ENCODE results near the gene TGM6.
A peak's percentile ranks its signal among the peaks of the same experiment; 100 is the strongest.

Gene TGM6

DNA sequence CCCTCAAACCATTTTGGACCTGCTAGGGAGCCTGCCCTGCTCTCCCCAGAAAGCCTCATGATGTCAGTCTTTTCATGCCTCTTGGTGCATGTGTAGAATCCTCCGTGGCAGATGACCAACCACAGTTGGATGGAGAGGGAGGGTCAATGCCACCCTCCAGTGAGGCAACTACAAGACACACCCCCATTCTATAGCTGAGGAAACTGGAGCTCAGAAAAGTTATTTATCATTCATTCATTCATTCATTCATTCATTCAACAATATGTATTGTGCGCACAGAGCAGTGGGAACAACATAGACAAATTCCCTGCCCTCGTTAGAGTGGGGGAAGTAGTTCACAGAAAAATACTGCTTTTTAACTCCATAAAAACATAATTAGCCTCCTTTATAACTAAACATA lies 73.1 kb downstream of the TGM6 start:
- DNase-seq (ENCODE audit: low read depth in 1 of 2, low spot score in 1 of 2), result no peak
- no peak for TF ChIP-seq JUND (IDR thresholded peaks at IDR 0.05; ENCODE audit: low read depth)
- in situ Hi-C loops (cut with HindIII; ENCODE audit: low pct_unique_long_range_greater_than_20kb, low sequenced_read_pairs), result no loop called here

- no peak for DNase-seq (ENCODE audit: low read depth in 1 of 2, low spot score in 1 of 2)
- in situ Hi-C loops (cut with HindIII; ENCODE audit: low pct_unique_long_range_greater_than_20kb, low sequenced_read_pairs), result no loop called here
- no peak for TF ChIP-seq JUND (IDR thresholded peaks at IDR 0.05; ENCODE audit: low read depth)
Measured at GRCh38 chr20:2455771-2456497, 75.2 kb downstream of the TGM6 start.

- no peak for DNase-seq (ENCODE audit: low read depth in 1 of 2, low spot score in 1 of 2)
- in situ Hi-C loops (cut with HindIII; ENCODE audit: low pct_unique_long_range_greater_than_20kb, low sequenced_read_pairs), result no loop called here
Measured at GRCh38 chr20:2458919-2459499, 78.3 kb downstream of the TGM6 start.

GRCh38 chr20:2459981-2460751 lies 79.5 kb downstream of the TGM6 start:
- in situ Hi-C loops (cut with HindIII; ENCODE audit: low pct_unique_long_range_greater_than_20kb, low sequenced_read_pairs), result no loop called here
- TF ChIP-seq JUND (IDR thresholded peaks at IDR 0.05; ENCODE audit: low read depth), result no peak
- no peak for DNase-seq (ENCODE audit: low read depth in 1 of 2, low spot score in 1 of 2)

More at GRCh38 chr20:2458919-2459499, 78.3 kb downstream of the TGM6 start:
- no peak for TF ChIP-seq JUND (IDR thresholded peaks at IDR 0.05; ENCODE audit: low read depth)

DNA sequence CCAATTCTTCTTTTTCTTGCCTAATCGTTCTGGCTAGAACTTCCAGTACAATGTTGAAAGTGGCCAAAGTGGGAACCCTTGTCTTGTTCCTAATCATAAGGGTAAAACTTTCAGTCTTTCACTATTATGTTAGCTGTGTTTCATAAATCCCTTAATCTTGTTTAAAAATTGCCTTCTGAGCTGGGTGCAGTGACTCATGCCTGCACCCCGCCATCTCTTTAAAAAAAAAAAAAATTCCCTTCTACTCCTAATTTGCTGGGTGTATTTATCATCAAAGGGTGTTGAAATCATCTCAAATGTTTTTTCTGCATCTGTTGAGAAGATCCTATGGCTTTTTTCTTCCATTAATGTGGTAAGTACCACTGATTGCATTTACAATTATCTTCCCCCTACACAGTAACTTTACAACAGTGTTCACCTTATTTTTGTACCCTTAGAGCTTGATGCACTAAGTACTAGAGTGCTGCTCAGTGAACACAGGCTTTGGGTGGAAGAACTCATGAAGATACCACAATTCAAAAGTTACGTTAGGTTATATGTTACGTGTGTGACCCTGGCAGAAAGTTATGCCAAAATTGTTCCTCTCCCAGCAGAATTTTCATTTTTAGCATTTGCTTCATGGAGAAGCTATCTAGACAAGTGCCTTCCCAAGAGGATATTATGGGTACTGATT lies 80.2 kb downstream of the TGM6 start:
- TF ChIP-seq JUND (IDR thresholded peaks at IDR 0.05; ENCODE audit: low read depth), result no peak
- in situ Hi-C loops (cut with HindIII; ENCODE audit: low pct_unique_long_range_greater_than_20kb, low sequenced_read_pairs), result no loop called here
- DNase-seq (ENCODE audit: low read depth in 1 of 2, low spot score in 1 of 2), result no peak

DNA sequence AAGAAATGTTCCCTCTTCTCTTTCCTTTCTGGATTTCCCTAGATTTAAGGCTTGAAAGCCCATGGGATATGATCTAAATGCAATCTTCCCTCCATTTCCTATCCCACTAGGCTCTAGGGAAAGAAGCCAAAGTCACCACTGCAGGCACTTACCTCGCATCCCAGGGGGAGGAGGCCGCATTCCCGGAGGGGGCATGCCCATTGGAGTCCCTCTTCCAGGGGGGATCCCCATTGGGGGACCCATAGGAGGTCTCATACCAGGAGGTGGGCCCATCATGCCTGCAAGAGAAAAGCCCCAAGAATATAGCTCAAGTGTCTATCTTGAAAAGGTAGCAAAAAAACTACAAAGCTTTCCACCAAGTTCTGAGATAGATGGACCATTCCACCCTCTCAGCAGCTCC lies 81.8 kb downstream of the TGM6 start:
- in situ Hi-C loops (cut with HindIII; ENCODE audit: low pct_unique_long_range_greater_than_20kb, low sequenced_read_pairs), result no loop called here
- no peak for DNase-seq (ENCODE audit: low read depth in 1 of 2, low spot score in 1 of 2)
- TF ChIP-seq JUND (IDR thresholded peaks at IDR 0.05; ENCODE audit: low read depth), result no peak

- in situ Hi-C loops (cut with HindIII; ENCODE audit: low pct_unique_long_range_greater_than_20kb, low sequenced_read_pairs), result no loop called here
- DNase-seq (ENCODE audit: low read depth in 1 of 2, low spot score in 1 of 2), result peak in 1 of 2 experiments; percentile 55
- TF ChIP-seq JUND (IDR thresholded peaks at IDR 0.05; ENCODE audit: low read depth), result no peak
Measured at GRCh38 chr20:2463616-2464365, 83.1 kb downstream of the TGM6 start.

DNA sequence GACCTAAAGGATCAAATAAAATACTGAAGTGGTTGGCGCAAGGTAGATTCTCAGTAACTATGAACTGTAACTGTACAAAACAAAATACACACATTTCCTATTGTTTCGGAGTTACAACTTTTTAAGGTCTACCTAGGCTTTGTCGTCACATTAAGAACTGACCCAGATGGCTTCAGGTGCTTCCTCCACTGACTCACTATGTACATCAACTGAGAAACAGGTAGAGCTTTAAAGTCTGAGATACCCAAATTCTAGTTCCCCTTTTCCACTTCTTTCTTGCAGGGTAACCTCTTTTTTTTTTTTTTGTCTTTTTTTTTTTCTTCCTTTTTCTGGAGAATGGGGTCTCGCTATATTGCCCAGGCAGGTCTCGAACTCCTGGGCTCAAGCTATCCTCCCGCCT lies 84.4 kb downstream of the TGM6 start:
- no peak for TF ChIP-seq JUND (IDR thresholded peaks at IDR 0.05; ENCODE audit: low read depth)
- in situ Hi-C loops (cut with HindIII; ENCODE audit: low pct_unique_long_range_greater_than_20kb, low sequenced_read_pairs), result no loop called here
- DNase-seq (ENCODE audit: low read depth in 1 of 2, low spot score in 1 of 2), result no peak

DNA sequence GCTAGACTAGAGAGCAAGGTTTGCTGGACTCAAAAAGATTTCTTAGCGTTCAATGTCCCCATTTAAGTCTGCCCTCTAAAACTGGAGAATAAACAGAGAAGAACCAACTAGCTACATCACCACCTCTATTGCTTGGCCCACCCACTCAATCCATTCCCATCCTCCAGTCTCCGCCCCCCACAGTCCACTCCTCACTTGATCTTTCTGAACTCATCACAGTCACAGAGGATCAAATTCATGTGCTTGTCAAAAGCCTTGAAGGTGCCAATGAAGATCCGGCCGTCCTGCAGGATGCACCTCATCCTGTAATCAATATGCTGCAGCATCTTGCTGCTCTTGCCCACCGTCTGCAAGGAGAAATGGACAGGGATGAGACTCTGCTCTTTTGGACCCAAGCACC lies 86.7 kb downstream of the TGM6 start:
- TF ChIP-seq JUND (IDR thresholded peaks at IDR 0.05; ENCODE audit: low read depth), result no peak
- in situ Hi-C loops (cut with HindIII; ENCODE audit: low pct_unique_long_range_greater_than_20kb, low sequenced_read_pairs), result no loop called here
- DNase-seq (ENCODE audit: low read depth in 1 of 2, low spot score in 1 of 2), result no peak

DNA sequence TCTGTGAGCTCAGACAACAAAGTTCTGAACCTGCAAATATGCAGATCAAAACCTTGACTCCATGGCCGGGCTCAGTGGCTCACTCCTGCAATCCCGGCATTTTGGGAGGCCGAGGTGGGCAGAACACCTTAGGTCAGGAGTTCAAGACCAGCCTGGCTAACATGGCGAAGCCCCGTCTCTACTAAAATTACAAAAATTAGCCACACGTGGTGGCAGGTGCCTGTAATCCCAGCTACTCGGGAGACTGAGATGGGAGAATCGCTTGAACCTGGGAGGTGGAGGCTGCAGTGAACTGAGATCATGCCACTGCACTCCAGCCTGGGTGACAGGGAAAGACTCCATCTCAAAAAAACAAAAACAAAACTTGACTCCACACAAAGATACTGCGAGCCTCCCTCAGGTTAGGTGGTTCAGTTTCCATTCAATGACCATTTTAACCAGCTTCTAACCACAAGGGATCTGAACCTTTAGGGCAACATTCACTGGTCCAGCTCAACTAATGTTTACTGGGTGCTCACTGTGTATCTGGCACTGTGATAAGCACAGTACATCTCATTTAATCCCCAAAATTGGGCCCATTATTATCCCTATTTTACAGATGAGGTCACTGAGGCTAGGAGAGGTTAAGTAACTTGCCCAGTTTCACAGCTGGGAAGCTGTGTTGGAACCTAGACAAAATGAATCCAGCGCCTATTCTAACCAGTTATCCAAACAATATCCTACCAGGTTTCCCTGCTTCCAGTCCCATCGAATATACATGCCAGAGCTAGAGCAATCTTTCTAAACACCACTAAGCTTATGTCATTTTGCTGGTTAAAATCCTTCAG lies 88.1 kb downstream of the TGM6 start:
- in situ Hi-C loops (cut with HindIII; ENCODE audit: low pct_unique_long_range_greater_than_20kb, low sequenced_read_pairs), result no loop called here
- no peak for DNase-seq (ENCODE audit: low read depth in 1 of 2, low spot score in 1 of 2)
- no peak for TF ChIP-seq JUND (IDR thresholded peaks at IDR 0.05; ENCODE audit: low read depth)

- DNase-seq (ENCODE audit: low read depth in 1 of 2, low spot score in 1 of 2), result peak; percentile 43 to 55
- in situ Hi-C loops (cut with HindIII; ENCODE audit: low pct_unique_long_range_greater_than_20kb, low sequenced_read_pairs), result no loop called here
Measured at GRCh38 chr20:2469991-2470422, 89.3 kb downstream of the TGM6 start.

More at GRCh38 chr20:2469991-2470422, 89.3 kb downstream of the TGM6 start:
- TF ChIP-seq JUND (IDR thresholded peaks at IDR 0.05; ENCODE audit: low read depth), result no peak
